AG04449 (cell line): Measurements from ENCODE around the gene ZNF844.

ENCODE experiments used
- CTCF ChIA-PET: fragments of 350-600 bp; formaldehyde crosslinking; extraction: SDS; loops from one replicate; lab custom pipeline; 2021; ENCODE audit warnings: antibody characterized with exemption; lab: Yijun Ruan, JAX
- POLR2A ChIA-PET: fragments of 400-600, 350-600 bp; formaldehyde crosslinking; extraction: SDS; loops from one replicate; lab custom pipeline; 2020; ENCODE audit warnings: antibody characterized with exemption, inconsistent platforms; lab: Yijun Ruan, JAX
- DNase-seq: peaks from one replicate; pipeline ENCODE4 v3.0.0-alpha.2; 2010; ENCODE audit warnings: low read depth, low spot score
- H3K4me3 ChIP-seq: 2 replicates; pipeline ENCODE4 v1.5.1; 2011; ENCODE audit warnings: low read depth, mild to moderate bottlenecking, control low read depth, low read length
- CTCF ChIP-seq: IDR thresholded peaks from one replicate; pipeline ENCODE4 v1.5.1; 2011; ENCODE audit warnings: mild to moderate bottlenecking, moderate library complexity, low read length, control low read depth, inconsistent platforms; ENCODE audit not compliant: insufficient read depth; ENCODE audit errors: missing control alignments

ZNF844 gene

GRCh38 chr19:12035220-12036172, 29.0 kb upstream of the ZNF844 start, which contains the start of gene ZNF433:
Gene ZNF433 (minus strand): TSS chr19:12035679. CDS start chr19:12035539, 140 bp downstream.
- peak within 1 kb of the TSS; percentile 96 for H3K4me3 ChIP-seq
- POLR2A ChIA-PET, result interaction anchor here (0.6 to 1.6 kb wide), 5 partner anchors 17 to 396 kb away, joined by 3 to 9 read pairs (median 5); partner anchors contain the start of genes ZNF20 and ZNF878
- no peak for TF ChIP-seq CTCF
- CTCF ChIA-PET, result interaction anchor here (0.6 to 5.9 kb wide), 10 partner anchors 10 to 637 kb away, joined by 3 to 33 read pairs (median 4); partner anchors contain the start of gene ZNF20
- DNase-seq, result peak; percentile 19

- no peak for TF ChIP-seq CTCF
- ChIA-PET CTCF (interaction anchor here (0.8 kb wide), 1 partner anchor 23 kb away, joined by 3 read pairs; no protein-coding TSS in a partner anchor), POLR2A (no interaction called here)
- no peak overlapping the region for H3K4me3 ChIP-seq
- DNase-seq, result no peak
Observed at GRCh38 chr19:12042893-12043292, 21.6 kb upstream of the ZNF844 start.

- DNase-seq, result no peak
- ChIA-PET POLR2A (no interaction called here), CTCF (no interaction called here)
- no peak overlapping the region for H3K4me3 ChIP-seq
- no peak for TF ChIP-seq CTCF
Observed at GRCh38 chr19:12043752-12044422, 20.6 kb upstream of the ZNF844 start.

- POLR2A ChIA-PET, result interaction anchor here (1.1 kb wide), 1 partner anchor 12 kb away, joined by 3 read pairs; no protein-coding TSS in a partner anchor
- CTCF ChIA-PET, result interaction anchor here (3.7 kb wide), 1 partner anchor 12 kb away, joined by 24 read pairs; no protein-coding TSS in a partner anchor
- no peak for TF ChIP-seq CTCF
- no peak overlapping the region for H3K4me3 ChIP-seq
- no peak for DNase-seq
Observed at GRCh38 chr19:12047868-12048267, 16.7 kb upstream of the ZNF844 start.

- ChIA-PET POLR2A (interaction anchor here (1.2 to 1.7 kb wide), 2 partner anchors 13 to 17 kb away, joined by 4 to 9 read pairs; partner anchors contain the start of gene ZNF433), CTCF (interaction anchor here (0.8 to 2.1 kb wide), 4 partner anchors 39 to 254 kb away, joined by 3 to 6 read pairs (median 5); partner anchors contain the start of gene ZNF763)
- no peak for TF ChIP-seq CTCF
- DNase-seq, result no peak
- H3K4me3 ChIP-seq, result peak overlapping the region; percentile 75
Observed at GRCh38 chr19:12052091-12052496, 12.4 kb upstream of the ZNF844 start.
